Neural progenitor cell (in vitro differentiated cells): ENCODE measurements around the gene NFATC1.

ENCODE experiments used
- EZH2phosphoT487 ChIP-seq: fragments of 200-600 bp; sonication (generic); IDR thresholded peaks from 2 replicates; pipeline ENCODE4 v1.6.1; 2017; ENCODE audit warnings: antibody characterized with exemption
- TF ChIP-seq, protein P1 (sequence below): fragments of 200-600 bp; sonication (generic); IDR thresholded peaks from 2 replicates; pipeline ENCODE4 v1.5.1; 2017; ENCODE audit warnings: antibody characterized with exemption, mild to moderate bottlenecking

DNA sequence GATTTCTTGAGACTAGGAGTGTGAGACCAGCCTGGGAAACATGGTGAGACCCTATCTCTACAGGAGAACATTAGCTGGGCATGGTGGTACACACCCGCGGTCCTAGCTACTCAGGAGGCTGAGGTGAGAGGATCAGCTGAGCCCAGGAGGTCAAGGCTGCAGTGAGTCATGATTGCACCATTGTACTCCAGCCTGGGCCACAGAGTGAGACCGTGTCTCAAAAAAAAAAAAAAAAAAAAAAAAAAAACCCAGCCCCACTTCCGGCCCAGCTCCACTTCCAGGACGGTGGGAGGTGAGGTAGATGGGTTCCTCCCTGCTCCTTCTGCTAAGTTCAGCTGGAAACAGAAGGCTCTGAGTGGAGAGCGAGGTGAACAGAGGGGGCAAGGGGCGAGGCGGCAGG is 41.4 kb upstream of the NFATC1 start:
- TF ChIP-seq, protein P1, sequence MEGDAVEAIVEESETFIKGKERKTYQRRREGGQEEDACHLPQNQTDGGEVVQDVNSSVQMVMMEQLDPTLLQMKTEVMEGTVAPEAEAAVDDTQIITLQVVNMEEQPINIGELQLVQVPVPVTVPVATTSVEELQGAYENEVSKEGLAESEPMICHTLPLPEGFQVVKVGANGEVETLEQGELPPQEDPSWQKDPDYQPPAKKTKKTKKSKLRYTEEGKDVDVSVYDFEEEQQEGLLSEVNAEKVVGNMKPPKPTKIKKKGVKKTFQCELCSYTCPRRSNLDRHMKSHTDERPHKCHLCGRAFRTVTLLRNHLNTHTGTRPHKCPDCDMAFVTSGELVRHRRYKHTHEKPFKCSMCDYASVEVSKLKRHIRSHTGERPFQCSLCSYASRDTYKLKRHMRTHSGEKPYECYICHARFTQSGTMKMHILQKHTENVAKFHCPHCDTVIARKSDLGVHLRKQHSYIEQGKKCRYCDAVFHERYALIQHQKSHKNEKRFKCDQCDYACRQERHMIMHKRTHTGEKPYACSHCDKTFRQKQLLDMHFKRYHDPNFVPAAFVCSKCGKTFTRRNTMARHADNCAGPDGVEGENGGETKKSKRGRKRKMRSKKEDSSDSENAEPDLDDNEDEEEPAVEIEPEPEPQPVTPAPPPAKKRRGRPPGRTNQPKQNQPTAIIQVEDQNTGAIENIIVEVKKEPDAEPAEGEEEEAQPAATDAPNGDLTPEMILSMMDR: no peak
- TF ChIP-seq EZH2phosphoT487: no peak
